Endothelial cell of umbilical vein (primary cell): ENCODE data around the gene ZFR2. TPM values are rescaled to one million over a fixed set of nuclear protein-coding genes. Genes with fewer than 3 reads are reported as not detected.

Experiments
- BruUV-seq: library from RNA; stranded (reverse); fragments of 400-500 nt; replicated peaks from 2 replicates; lab custom pipeline; 2021; lab: Mats Ljungman, UMichigan
- CTCF ChIA-PET: fragments of 300-600, 350-600 bp; sonication (Branson Sonifier 250); formaldehyde crosslinking; loops from one replicate; lab custom pipeline; 2021; ENCODE audit warnings: antibody characterized with exemption, inconsistent platforms; lab: Charles Lee
- POLR2A ChIA-PET: fragments of 300-600, 350-600 bp; sonication (Branson Sonifier 250); formaldehyde crosslinking; loops from one replicate; lab custom pipeline; 2021; ENCODE audit warnings: antibody characterized with exemption, inconsistent platforms; lab: Charles Lee
- DNase-seq: peaks from one replicate; pipeline ENCODE4 v3.0.0-alpha.2; 2011; ENCODE audit warnings: low read depth, low spot score
- FAIRE-seq: peaks from 2 replicates; lab custom pipeline; 2011; peaks lifted over from hg19 to GRCh38; lab: Jason Lieb, UNC
- H2AFZ ChIP-seq: 2 replicates; pipeline ENCODE4 v1.6.0; 2012; ENCODE audit warnings: low read depth, low read length, control low read depth, inconsistent platforms
- H3K27ac ChIP-seq: 2 replicates; pipeline ENCODE4 v1.5.1; 2011; ENCODE audit warnings: low read depth, mild to moderate bottlenecking, control low read depth, low read length, moderate library complexity; ENCODE audit not compliant: insufficient read depth
- H3K27me3 ChIP-seq, 2 experiments: 2 replicates each; pipeline versions ENCODE4 v1.6.0 to v1.6.1; 2011; ENCODE audit warnings: low read length in 2 of 2, mixed read lengths in 1 of 2; ENCODE audit not compliant: control insufficient read depth in 2 of 2, insufficient read depth in 2 of 2
- H3K36me3 ChIP-seq, 2 experiments: 2 replicates in 1 of 2; 3 replicates in 1 of 2; pipeline ENCODE4 v1.5.1; 2011; ENCODE audit warnings: low read length in 2 of 2, mild to moderate bottlenecking in 1 of 2, moderate library complexity in 1 of 2; ENCODE audit not compliant: control insufficient read depth in 2 of 2, insufficient read depth in 2 of 2; ENCODE audit errors: extremely low read depth in 1 of 2
- H3K4me1 ChIP-seq: 3 replicates; pipeline ENCODE4 v1.5.1; 2011; ENCODE audit warnings: mild to moderate bottlenecking, low read length; ENCODE audit not compliant: control insufficient read depth, insufficient read depth; ENCODE audit errors: extremely low read depth
- H3K4me2 ChIP-seq: 2 replicates; pipeline ENCODE4 v1.6.1; 2011; ENCODE audit warnings: low read length, control low read depth, mixed read lengths; ENCODE audit not compliant: insufficient read depth
- H3K4me3 ChIP-seq, 3 experiments: fragments of 200-600 bp in 1 of 3; sonication (generic), shearing (Covaris generic) in 1 of 3; replicated peaks in 1 of 3; 2 replicates each; pipeline ENCODE4 v1.5.1; 2011 to 2016; ENCODE audit warnings: control low read depth in 3 of 3, low read length in 3 of 3, mild to moderate bottlenecking in 2 of 3, inconsistent platforms in 1 of 3, low read depth in 1 of 3, moderate library complexity in 1 of 3; ENCODE audit not compliant: insufficient read depth in 1 of 3
- H3K79me2 ChIP-seq: 2 replicates; pipeline ENCODE4 v1.6.0; 2012; ENCODE audit warnings: low read length, inconsistent platforms; ENCODE audit not compliant: control insufficient read depth, insufficient read depth
- H3K9ac ChIP-seq: replicated peaks from 2 replicates; pipeline ENCODE3; 2011; ENCODE audit warnings: low read length, control low read depth; ENCODE audit not compliant: insufficient read depth; ENCODE audit errors: extremely low read depth
- H3K9me1 ChIP-seq: replicated peaks from 3 replicates; pipeline ENCODE4 v1.6.0; 2011; ENCODE audit warnings: mild to moderate bottlenecking, low read length; ENCODE audit not compliant: control insufficient read depth, insufficient read depth; ENCODE audit errors: extremely low read depth
- H3K9me3 ChIP-seq: replicated peaks from 2 replicates; pipeline ENCODE4 v1.5.1; 2012; ENCODE audit warnings: low read length, inconsistent platforms; ENCODE audit not compliant: control insufficient read depth, insufficient read depth
- H4K20me1 ChIP-seq: replicated peaks from 2 replicates; pipeline ENCODE3; 2011; ENCODE audit warnings: mild to moderate bottlenecking, low read length; ENCODE audit not compliant: control insufficient read depth, insufficient read depth; ENCODE audit errors: extremely low read depth
- CTCF ChIP-seq, 2 donors: IDR thresholded peaks; 1 replicate in 1 of 2; 2 replicates in 1 of 2; pipeline ENCODE4 v1.5.1; 2011; ENCODE audit warnings: low read length in 2 of 2, mild to moderate bottlenecking in 2 of 2, moderate library complexity in 2 of 2, control low read depth in 1 of 2, inconsistent platforms in 1 of 2, low read depth in 1 of 2; ENCODE audit not compliant: insufficient read depth in 1 of 2; ENCODE audit errors: extremely low read depth in 1 of 2
- EZH2 ChIP-seq: IDR thresholded peaks from 2 replicates; pipeline ENCODE4 v1.6.1; 2012; ENCODE audit warnings: borderline replicate concordance, low read depth, mild to moderate bottlenecking, moderate library complexity, low read length, inconsistent platforms; ENCODE audit not compliant: severe bottlenecking
- FOS ChIP-seq: IDR thresholded peaks from 2 replicates; pipeline ENCODE4 v1.6.1; 2011; ENCODE audit warnings: mild to moderate bottlenecking, low read length, moderate library complexity, borderline replicate concordance; ENCODE audit not compliant: insufficient read depth
- GATA2 ChIP-seq: IDR thresholded peaks from 2 replicates; pipeline ENCODE4 v1.7.0; 2011; ENCODE audit warnings: low read depth, mild to moderate bottlenecking, moderate library complexity, mixed read lengths, low read length; ENCODE audit not compliant: insufficient read length, insufficient read depth
- JUN ChIP-seq: IDR thresholded peaks from 2 replicates; pipeline ENCODE4 v1.6.1; 2011; ENCODE audit warnings: borderline replicate concordance, low read depth; ENCODE audit not compliant: insufficient read length, insufficient read depth
- MYC ChIP-seq: IDR thresholded peaks from one replicate; pipeline ENCODE4 v1.6.1; 2011; ENCODE audit warnings: mild to moderate bottlenecking, low read depth, low read length
- POLR2A ChIP-seq: IDR thresholded peaks from 2 replicates; pipeline ENCODE4 v1.6.1; 2012; ENCODE audit warnings: low read depth, mild to moderate bottlenecking, control low read depth, low read length
- POLR2AphosphoS5 ChIP-seq: IDR thresholded peaks from 2 replicates; pipeline ENCODE4 v1.6.1; 2012; ENCODE audit warnings: low read depth, mild to moderate bottlenecking, control low read depth, low read length, moderate library complexity; ENCODE audit not compliant: insufficient read depth
- dilution Hi-C: fragments of 300-500 bp; cut with MboI; formaldehyde crosslinking; loops from one replicate; pipeline ENCODE4 v1.15.0; 2019; ENCODE audit warnings: low sequenced_read_pairs; ENCODE audit not compliant: extremely low pct_ligation_motif_present
- intact Hi-C: fragments of 100-400 bp; cut with micrococcal nuclease; formaldehyde crosslinking; loops from one replicate; pipeline ENCODE4 v1.10.0; 2022
- polyA plus RNA-seq, 4 experiments: library from polyadenylated mRNA; depleted of rRNA in 3 of 4; stranded (reverse) in 3 of 4; unstranded in 1 of 4; fragments of >200 nt; gene quantifications; 2 replicates each; pipeline versions ENCODE4 v1.2.1 to v1.2.3, GENCODE V29; 2011 to 2012; ENCODE audit warnings: missing spikeins in 1 of 4
- total RNA-seq: library from RNA; stranded (reverse); gene quantifications from 2 replicates; pipeline ENCODE4 v1.2.3, GENCODE V29; 2021
- TF ChIP-seq, protein P1 (sequence below): IDR thresholded peaks from 2 replicates; pipeline ENCODE4 v1.6.1; 2011; ENCODE audit not compliant: insufficient read depth, insufficient read length

Gene ZFR2
- total and polyA plus RNA-seq, 2 donors (not counting 3 experiments of a cell fraction or from before 2014, with no cell fraction given): not detected

GRCh38 chr19:3835055-3835435 lies 33.8 kb downstream of the ZFR2 start:
- POLR2A ChIA-PET: no interaction called here
- intact Hi-C loops: no loop called here

More at GRCh38 chr19:3835055-3835435, 33.8 kb downstream of the ZFR2 start:
- DNase-seq (no peak), FAIRE-seq (no peak)
- TF ChIP-seq EZH2: no peak
- TF ChIP-seq CTCF (IDR thresholded peaks at IDR 0.05; ENCODE audit: extremely low read depth in 1 of 2, insufficient read depth in 1 of 2, low read depth in 1 of 2, low read length in 2 of 2): no peak
- TF ChIP-seq FOS: no peak
- TF ChIP-seq, protein P1, sequence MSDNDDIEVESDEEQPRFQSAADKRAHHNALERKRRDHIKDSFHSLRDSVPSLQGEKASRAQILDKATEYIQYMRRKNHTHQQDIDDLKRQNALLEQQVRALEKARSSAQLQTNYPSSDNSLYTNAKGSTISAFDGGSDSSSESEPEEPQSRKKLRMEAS: no peak
- TF ChIP-seq GATA2: no peak
- no peak for TF ChIP-seq JUN
- TF ChIP-seq POLR2A: no peak
- no peak for TF ChIP-seq POLR2AphosphoS5
- no peak for TF ChIP-seq MYC
- Histone ChIP-seq H3K27ac (no peak overlapping the region), H3K9me1 (no peaks in the 10 kb centered on the region), H3K4me3 (no peak overlapping the region), H3K79me2 (no peaks in the 10 kb centered on the region), H3K9ac (no peak overlapping the region), H3K4me1 (no peaks in the 10 kb centered on the region), H3K9me3 (no peaks in the 10 kb centered on the region), H4K20me1 (no peaks in the 10 kb centered on the region), H2AFZ (no peak overlapping the region), H3K36me3 (no peaks in the 10 kb centered on the region), H3K4me2 (no peak overlapping the region), H3K27me3 (no peaks in the 10 kb centered on the region)
- BruUV-seq: no TSS peak
- dilution Hi-C loops: no loop called here
- CTCF ChIA-PET: interaction anchor here (0.9 to 1.9 kb wide), 3 partner anchors 13 to 18 kb away, joined by 3 to 13 read pairs (median 3); no protein-coding TSS in a partner anchor
